OCI-LY3 (cell line): ENCODE data around the gene ETV7.

Experiments
- H2AFZ ChIP-seq: fragments of 200-600, 300-600 bp; shearing (Covaris generic); 2 replicates; pipeline ENCODE4 v1.6.0; 2014; ENCODE audit warnings: antibody characterized with exemption, low read depth, low read length
- H3K27ac ChIP-seq: fragments of 200-600, 300-600 bp; sonication (generic); 2 replicates; pipeline ENCODE4 v1.5.1; 2014; ENCODE audit warnings: mild to moderate bottlenecking, low read length, moderate library complexity, mixed read lengths
- H3K27me3 ChIP-seq: fragments of 200-600, 300-600 bp; sonication (generic); 2 replicates; pipeline ENCODE4 v1.6.1; 2014; ENCODE audit warnings: low read depth, low read length, mixed read lengths
- H3K36me3 ChIP-seq: fragments of 200-600, 300-600 bp; sonication (generic); replicated peaks from 2 replicates; pipeline ENCODE3; 2014; ENCODE audit warnings: low read depth, low read length, mixed read lengths
- H3K4me1 ChIP-seq: fragments of 300-600, 200-600 bp; sonication (generic); 2 replicates; pipeline ENCODE4 v1.6.1; 2014; ENCODE audit warnings: low read length, mixed read lengths
- H3K4me2 ChIP-seq: fragments of 200-600, 300-600 bp; sonication (generic); 2 replicates; pipeline ENCODE4 v1.6.1; 2014; ENCODE audit warnings: low read length, mixed read lengths
- H3K4me3 ChIP-seq: fragments of 300-600, 200-600 bp; sonication (generic); 2 replicates; pipeline ENCODE4 v1.5.1; 2014; ENCODE audit warnings: antibody characterized with exemption, mild to moderate bottlenecking, low read length, moderate library complexity
- H3K79me2 ChIP-seq: fragments of 300-600, 200-600 bp; shearing (Covaris generic); 2 replicates; pipeline ENCODE4 v1.6.1; 2014; ENCODE audit warnings: mild to moderate bottlenecking, low read length, mixed read lengths
- H3K9ac ChIP-seq: fragments of 300-600, 200-600 bp; shearing (Covaris generic); 2 replicates; pipeline ENCODE4 v1.6.0; 2014; ENCODE audit warnings: mild to moderate bottlenecking, low read length, moderate library complexity
- H3K9me3 ChIP-seq: fragments of 200-600, 300-600 bp; shearing (Covaris generic); 2 replicates; pipeline ENCODE4 v1.6.1; 2014; ENCODE audit warnings: low read length, mixed read lengths; ENCODE audit not compliant: insufficient read depth
- H4K20me1 ChIP-seq: fragments of 200-600, 300-600 bp; sonication (generic); 2 replicates; pipeline ENCODE4 v1.6.1; 2016; ENCODE audit warnings: low read length, mixed read lengths; ENCODE audit not compliant: insufficient read depth
- EZH2phosphoT487 ChIP-seq: fragments of 200-600 bp; shearing (Covaris generic); IDR thresholded peaks from 2 replicates; pipeline ENCODE4 v1.6.1; 2018; ENCODE audit warnings: antibody characterized with exemption, mixed run types, low read depth
- TF ChIP-seq, protein P1 (sequence below): fragments of 200-600, 300-600 bp; sonication (generic); IDR thresholded peaks from 2 replicates; pipeline ENCODE4 v1.5.1; 2014; ENCODE audit warnings: antibody characterized with exemption, low read length, low read depth

ETV7 gene

DNA sequence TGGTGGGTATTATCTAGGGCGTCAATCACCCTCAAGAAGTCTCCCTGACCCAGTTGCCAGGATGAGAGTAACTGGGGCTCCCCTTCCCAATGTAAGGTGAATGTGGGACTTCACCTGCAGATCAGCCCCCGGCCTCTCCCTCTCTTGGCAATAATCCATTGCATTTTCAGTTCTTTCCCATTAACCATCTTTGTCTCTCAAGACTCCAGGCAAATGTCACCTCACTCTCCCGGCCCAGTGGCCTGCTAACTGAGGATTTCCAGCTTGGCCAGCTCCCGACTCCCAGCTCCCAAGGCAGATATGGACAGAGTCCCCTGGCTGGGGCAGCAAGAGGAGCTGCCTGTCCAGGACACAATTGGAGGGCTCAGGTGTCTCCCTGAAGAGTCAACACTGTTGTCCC lies 7.3 kb downstream of the ETV7 start:
- Histone ChIP-seq H3K79me2 (no peaks in the 10 kb centered on the region), H3K4me3 (no peak overlapping the region), H3K4me2 (no peak overlapping the region), H2AFZ (no peak overlapping the region), H3K9me3 (no peaks in the 10 kb centered on the region), H3K4me1 (peaks cover 15% of the 10 kb centered on the region), H3K27ac (no peak overlapping the region), H3K27me3 (peaks cover 4% of the 10 kb centered on the region), H4K20me1 (no peaks in the 10 kb centered on the region), H3K36me3 (no peaks in the 10 kb centered on the region), H3K9ac (no peak overlapping the region)
- TF ChIP-seq, protein P1, sequence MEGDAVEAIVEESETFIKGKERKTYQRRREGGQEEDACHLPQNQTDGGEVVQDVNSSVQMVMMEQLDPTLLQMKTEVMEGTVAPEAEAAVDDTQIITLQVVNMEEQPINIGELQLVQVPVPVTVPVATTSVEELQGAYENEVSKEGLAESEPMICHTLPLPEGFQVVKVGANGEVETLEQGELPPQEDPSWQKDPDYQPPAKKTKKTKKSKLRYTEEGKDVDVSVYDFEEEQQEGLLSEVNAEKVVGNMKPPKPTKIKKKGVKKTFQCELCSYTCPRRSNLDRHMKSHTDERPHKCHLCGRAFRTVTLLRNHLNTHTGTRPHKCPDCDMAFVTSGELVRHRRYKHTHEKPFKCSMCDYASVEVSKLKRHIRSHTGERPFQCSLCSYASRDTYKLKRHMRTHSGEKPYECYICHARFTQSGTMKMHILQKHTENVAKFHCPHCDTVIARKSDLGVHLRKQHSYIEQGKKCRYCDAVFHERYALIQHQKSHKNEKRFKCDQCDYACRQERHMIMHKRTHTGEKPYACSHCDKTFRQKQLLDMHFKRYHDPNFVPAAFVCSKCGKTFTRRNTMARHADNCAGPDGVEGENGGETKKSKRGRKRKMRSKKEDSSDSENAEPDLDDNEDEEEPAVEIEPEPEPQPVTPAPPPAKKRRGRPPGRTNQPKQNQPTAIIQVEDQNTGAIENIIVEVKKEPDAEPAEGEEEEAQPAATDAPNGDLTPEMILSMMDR, result no peak

DNA sequence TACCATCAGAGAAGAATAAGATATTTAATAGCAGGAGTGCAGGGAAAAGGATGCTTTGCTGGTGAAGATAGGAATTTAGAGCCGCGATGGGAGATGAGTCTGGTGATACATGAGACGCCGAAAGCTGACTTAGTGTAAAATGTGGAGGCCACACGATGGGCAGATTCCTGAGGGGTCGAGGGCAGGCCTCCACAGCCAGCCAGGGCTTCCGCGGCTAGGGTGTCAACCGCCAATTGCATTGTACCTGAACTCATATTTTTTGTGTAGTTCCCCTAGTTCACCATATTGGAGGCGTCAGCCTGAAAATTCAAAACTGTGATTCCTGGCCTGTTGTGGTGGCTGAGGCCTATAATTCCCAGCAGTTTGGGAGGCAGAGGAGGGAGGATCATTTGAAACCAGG lies 8.5 kb downstream of the ETV7 start:
- no peaks in the 10 kb centered on the region for H3K79me2 ChIP-seq
- no peak overlapping the region for H3K4me3 ChIP-seq
- H3K27ac ChIP-seq, result no peak overlapping the region
- peaks cover 10% of the 10 kb centered on the region for H3K27me3 ChIP-seq
- peaks cover 15% of the 10 kb centered on the region for H3K4me1 ChIP-seq
- no peak for TF ChIP-seq EZH2phosphoT487
- TF ChIP-seq, protein P1, result no peak
- H4K20me1 ChIP-seq, result no peaks in the 10 kb centered on the region
- H3K36me3 ChIP-seq, result no peaks in the 10 kb centered on the region
- H3K9ac ChIP-seq, result no peak overlapping the region
- no peak overlapping the region for H2AFZ ChIP-seq
- no peaks in the 10 kb centered on the region for H3K9me3 ChIP-seq
- no peak overlapping the region for H3K4me2 ChIP-seq

DNA sequence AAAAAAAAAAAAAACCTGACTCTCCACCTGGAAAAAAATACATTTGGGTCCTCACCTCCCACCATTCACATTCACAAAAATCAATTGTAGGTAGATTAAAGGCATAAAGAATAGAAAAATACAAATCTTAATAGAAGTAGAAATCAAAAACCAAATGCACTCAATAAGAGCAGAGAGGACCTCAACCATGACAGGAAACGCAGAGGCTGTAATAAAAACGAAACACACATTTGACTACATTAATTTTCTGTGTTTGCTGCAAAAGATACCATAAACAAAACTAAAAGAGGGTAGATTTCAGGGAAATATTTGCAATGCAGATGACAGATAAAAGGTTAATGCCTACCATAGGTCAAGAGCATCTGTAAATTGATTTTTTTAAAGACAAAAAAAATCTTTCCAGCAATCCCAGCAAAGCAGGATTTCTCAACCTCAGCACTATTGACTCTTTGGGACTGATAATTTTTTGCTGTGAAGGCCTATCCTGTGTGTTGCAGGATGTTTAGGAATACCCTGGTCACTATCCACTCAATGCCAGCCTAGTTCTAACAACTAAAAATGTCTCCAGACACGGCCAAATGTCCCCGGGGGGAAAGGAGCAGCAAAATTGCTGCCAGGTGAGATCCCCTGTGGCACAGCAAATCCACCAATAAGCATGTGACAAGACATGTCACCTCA lies 9.1 kb downstream of the ETV7 start:
- TF ChIP-seq, protein P1, result no peak
- TF ChIP-seq EZH2phosphoT487, result no peak
- H3K4me1 ChIP-seq, result peaks cover 15% of the 10 kb centered on the region
- no peaks in the 10 kb centered on the region for H4K20me1 ChIP-seq
- H3K27me3 ChIP-seq, result peaks cover 14% of the 10 kb centered on the region
- no peaks in the 10 kb centered on the region for H3K36me3 ChIP-seq
- H3K9ac ChIP-seq, result no peak overlapping the region
- no peak overlapping the region for H3K27ac ChIP-seq
- H3K79me2 ChIP-seq, result no peaks in the 10 kb centered on the region
- no peak overlapping the region for H2AFZ ChIP-seq
- no peaks in the 10 kb centered on the region for H3K9me3 ChIP-seq
- H3K4me2 ChIP-seq, result peak overlapping the region; percentile 41
- H3K4me3 ChIP-seq, result no peak overlapping the region

GRCh38 chr6:36377594-36377993 lies 9.9 kb downstream of the ETV7 start:
- peak overlapping the region; percentile 41 for H3K4me2 ChIP-seq
- H3K79me2 ChIP-seq, result no peaks in the 10 kb centered on the region
- H3K27ac ChIP-seq, result no peak overlapping the region
- H3K9ac ChIP-seq, result no peak overlapping the region
- peak overlapping the region; percentile 43; the same call in 1 of the 2 replicates for H2AFZ ChIP-seq
- peaks cover 14% of the 10 kb centered on the region for H3K27me3 ChIP-seq
- H3K4me1 ChIP-seq, result peaks cover 15% of the 10 kb centered on the region
- H3K36me3 ChIP-seq, result no peaks in the 10 kb centered on the region
- peak overlapping the region; percentile 25; the same call in 1 of the 2 replicates for H3K4me3 ChIP-seq
- no peaks in the 10 kb centered on the region for H4K20me1 ChIP-seq
- TF ChIP-seq, protein P1, result no peak
- TF ChIP-seq EZH2phosphoT487, result no peak
- no peaks in the 10 kb centered on the region for H3K9me3 ChIP-seq
